ENCODE measurements around the gene TRIM72.
"Not testable (repeated sequence)": the region's sequence is repeated elsewhere in the genome, so short reads cannot be mapped to it uniquely, and the experiment has no call there.

TRIM72 gene

GRCh38 chr16:31215287-31216162, 1.6 kb downstream of the TRIM72 start:
- no peak for DNase-seq (ENCODE audit: low read depth in 2 of 2)

DNA sequence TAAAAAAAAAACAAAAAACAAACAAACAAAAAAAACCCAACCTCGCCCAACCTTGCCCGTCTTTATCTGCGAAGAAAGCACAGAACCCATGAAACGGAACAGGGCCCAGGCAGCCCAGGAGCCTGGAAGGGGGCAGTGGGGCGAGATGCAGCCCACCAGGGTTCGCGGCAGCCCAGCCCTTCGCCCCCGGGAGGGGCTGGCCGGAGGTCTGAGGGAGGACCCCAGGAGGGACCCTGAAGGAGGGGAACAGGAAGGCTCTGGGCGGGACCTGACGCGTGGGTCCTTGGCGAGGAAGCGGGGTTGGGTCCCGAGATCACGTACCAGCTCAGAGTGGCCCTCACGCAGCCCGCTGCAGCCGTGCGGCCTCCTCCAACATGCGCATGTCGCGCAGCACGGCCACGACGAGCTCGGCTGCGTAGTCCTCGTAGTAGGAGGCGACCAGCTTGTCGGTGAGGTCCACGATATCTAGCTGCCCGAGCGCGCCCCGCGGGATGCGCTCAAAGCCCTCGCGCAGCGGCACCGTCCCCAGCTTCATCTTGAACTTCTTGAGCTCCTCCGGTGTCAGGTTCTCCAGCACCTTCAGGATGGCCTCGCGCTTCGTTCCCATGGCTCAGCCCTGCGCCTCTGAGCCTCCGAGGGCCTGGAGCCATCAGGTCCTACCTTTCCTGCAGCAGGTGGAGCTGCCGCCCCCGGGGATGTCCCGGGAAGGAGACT, 2.7 kb downstream of the TRIM72 start, which contains the start of gene PYDC1:
TSS of gene PYDC1 (minus strand) at position 714 of the 714 bp plus-strand sequence. CDS start at position 607, 107 bp downstream.
- DNase-seq (ENCODE audit: low read depth in 2 of 2) = no peak

GRCh38 chr16:31217136-31217530, 3.2 kb downstream of the TRIM72 start:
- DNase-seq (ENCODE audit: low read depth in 2 of 2) = no peak

DNA sequence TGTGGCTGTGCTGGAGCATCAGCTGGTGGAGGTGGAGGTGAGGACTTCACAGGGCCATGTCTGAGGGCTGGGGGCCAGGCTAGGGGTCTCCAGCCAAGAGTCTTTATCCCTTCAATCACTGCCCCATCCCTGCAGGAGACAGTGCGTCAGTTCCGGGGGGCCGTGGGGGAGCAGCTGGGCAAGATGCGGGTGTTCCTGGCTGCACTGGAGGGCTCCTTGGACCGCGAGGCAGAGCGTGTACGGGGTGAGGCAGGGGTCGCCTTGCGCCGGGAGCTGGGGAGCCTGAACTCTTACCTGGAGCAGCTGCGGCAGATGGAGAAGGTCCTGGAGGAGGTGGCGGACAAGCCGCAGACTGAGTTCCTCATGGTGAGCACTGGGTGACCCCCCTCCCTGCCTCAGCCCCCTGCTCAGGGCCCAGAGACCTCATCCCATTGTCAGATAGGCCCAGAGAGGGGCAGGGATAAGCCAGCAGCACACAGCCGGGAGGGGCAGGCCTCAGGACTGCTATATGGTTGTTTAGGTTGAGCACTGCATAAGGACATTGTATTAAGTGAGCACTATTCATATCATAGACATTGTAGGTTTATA, 5.3 kb downstream of the TRIM72 start:
- no peak for DNase-seq (ENCODE audit: low read depth in 2 of 2)

DNA sequence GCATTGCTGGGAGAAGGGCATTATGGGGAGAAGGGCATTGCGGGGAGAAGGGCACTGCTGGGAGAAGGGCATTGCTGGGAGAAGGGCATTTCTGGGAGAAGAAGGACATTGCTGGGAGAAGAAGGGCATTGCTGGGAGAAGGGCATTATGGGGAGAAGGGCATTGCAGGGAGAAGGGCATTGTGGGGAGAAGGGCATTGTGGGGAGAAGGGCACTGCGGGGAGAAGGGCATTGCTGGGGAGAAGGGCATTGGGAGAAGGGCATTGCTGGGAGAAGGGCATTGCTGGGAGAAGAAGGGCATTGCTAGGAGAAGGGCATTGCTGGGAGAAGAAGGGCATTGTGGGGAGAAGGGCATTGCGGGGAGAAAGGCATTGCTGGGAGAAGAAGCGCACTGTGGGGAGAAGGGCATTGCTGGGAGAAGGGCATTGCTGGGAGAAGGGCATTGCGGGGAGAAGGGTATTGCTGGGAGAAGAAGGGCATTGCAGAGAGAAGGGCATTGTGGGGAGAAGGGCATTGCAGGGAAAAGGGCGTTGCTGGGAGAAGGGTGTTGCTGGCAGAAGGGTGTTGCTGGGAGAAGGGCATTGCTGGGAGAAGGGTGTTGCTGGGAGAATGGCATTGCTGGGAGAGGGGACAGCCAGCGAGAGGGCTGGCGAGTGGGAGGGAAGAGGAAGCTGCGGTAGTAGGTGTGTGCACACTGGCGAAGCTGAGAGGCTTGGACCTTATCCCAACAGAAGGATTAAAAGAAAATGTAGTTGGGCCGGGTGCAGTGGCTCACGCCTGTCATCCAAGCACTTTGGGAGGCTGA, 7.6 kb downstream of the TRIM72 start:
- DNase-seq (ENCODE audit: low read depth in 2 of 2) = no peak

DNA sequence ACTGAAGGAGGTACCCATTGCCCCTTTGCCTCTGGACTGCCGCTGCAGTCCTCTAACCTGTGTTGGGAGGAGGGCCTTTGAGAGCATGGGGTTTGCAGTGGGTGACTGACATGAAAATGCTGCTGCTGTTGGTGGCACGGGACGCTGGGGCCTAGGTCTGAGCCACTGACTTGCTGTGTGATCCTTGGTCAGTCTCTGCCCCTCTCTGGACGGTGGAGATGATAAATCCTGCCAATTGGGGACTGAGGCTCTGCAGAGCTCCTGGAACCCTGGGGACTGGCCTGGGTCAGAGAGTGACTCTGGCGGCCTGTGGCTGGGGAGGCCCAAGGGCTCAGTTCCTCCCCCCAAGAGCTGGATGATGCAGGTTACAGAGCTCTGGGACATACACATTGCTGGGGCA, 9.1 kb downstream of the TRIM72 start:
- DNase-seq (ENCODE audit: low read depth in 2 of 2) = no peak

GRCh38 chr16:31224092-31224955, 10.4 kb downstream of the TRIM72 start:
- DNase-seq (ENCODE audit: low read depth in 2 of 2) = no peak

DNA sequence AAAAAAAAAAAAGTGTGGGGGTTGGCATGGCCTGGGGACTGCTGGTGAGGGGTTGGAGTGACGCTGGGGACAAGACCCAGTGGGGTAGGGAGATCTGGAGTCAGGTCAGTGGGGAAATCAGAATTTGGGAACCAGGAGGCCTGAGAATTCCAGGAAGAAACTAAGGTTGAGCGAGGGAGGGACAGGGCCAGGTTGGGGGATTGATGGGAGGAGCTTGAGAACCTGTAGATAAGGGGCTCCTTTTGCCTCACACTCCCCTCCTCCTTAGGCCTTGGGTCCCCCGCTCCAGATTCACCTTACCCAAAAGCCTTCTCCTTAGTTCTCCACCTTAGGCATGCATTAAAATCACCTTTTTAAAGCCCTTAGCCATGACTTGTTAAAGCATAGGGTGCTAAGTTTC, 11.3 kb downstream of the TRIM72 start:
- DNase-seq (ENCODE audit: low read depth in 2 of 2) = no peak

GRCh38 chr16:31228206-31228605, 14.3 kb downstream of the TRIM72 start:
- no peak for DNase-seq (ENCODE audit: low read depth in 2 of 2)

DNA sequence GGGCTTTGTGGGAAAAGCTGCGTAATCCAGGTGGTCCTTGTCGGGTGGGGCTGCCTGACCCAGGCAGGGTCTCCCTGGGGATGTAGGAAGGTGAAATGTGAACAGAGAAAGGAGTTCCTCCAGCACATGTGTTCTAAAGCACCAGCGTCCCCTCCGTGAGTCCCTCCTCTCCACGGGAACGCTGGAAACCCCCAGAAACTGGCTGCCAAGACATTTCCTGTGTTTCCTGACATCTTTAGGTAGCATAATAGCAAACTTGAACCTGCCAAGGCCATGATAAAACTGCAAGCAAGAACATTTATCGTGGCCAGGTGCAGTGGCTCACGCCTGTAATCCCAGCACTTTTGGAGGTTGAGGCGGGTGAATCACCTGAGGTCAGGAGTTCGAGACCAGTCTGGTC, 15.6 kb downstream of the TRIM72 start:
- DNase-seq (ENCODE audit: low read depth in 2 of 2) = no peak

GRCh38 chr16:31238041-31238440, 24.1 kb downstream of the TRIM72 start:
- no peak for DNase-seq (ENCODE audit: low read depth in 2 of 2)

- DNase-seq (ENCODE audit: low read depth in 2 of 2) = no peak
Observed at GRCh38 chr16:31242206-31242605, 28.3 kb downstream of the TRIM72 start.

DNA sequence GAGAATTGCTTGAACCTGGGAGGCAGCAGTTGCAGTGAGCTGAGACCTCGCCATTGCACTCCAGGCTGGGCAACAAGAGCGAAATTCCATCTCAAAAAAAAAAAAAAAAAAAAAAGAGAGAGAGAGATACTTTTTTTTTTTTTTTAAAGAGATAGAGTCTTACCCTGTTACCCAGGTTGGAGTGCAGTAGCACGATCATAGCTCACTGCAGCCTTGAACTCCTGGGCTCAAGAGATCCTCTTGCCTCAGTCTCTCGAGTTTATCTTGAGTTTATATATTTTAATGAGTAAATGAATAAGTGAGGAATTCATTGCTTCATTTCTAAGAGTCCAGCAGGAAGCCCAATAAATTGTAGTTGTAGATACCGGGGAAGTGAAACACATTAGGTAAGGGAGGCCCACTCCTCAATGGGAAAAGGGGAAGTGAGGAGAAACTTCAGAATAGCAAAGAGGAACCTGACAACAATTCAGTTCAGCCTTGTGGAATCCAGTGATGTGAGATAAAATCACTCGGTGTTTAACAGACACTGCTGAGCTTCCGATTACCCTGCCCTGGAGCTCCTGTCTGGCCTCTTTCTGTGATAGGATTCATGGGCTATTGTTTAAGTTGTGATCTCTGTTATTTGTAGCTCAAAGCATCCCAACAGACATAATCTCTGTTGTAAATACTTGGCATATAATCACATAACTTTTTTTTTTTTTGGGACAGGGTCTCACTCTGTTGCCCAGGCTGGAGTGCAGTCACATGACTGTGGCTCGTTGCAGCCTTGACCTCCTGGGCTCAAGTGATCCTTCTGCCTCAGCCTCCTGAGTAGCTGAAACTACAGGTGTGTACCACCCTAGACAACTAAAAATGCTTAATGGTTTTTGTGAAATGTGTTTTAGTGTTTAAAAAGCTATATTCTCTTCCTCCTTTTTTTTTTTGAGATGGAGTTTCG, 30.1 kb downstream of the TRIM72 start:
- no peak for DNase-seq (ENCODE audit: low read depth in 2 of 2)

DNA sequence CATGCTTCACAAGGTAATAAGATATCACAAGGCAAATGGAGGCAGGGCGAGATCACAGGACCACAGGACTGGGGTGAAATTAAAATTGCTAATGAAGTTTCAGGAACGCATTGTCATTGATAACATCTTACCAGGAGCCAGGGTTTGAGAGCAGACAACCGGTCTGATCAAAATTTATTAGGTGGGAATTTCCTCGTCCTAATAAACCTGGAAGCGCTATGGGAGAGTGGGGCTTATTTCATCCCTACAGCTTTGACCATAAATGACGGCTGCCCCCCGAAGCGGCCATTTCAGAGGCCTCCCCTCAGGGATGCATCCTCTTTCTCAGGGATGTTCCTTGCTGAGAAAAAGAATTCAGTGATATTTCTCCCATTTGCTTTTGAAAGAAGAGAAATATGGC, 31.7 kb downstream of the TRIM72 start:
- DNase-seq (ENCODE audit: low read depth in 2 of 2) = not testable (repeated sequence)

GRCh38 chr16:31246296-31246695, 32.4 kb downstream of the TRIM72 start:
- no peak for DNase-seq (ENCODE audit: low read depth in 2 of 2)

DNA sequence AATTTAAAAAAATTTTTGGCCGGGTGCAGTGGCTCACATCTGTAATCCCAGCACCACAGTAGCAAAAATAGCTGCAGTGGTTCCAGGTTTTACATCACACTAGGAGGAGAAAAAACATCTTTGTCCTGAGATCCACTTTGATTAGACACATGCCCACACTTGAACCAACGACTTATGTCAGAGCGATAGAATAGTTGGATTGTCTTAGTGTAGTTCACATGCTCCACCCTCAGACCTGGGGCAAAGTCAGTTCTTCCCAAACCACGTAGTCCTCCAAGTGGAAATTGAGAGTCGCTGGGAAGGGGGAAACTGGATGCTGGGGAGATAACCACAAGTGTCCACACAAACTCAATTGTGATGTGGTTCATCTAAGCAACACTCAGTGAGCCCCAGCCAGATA, 34.4 kb downstream of the TRIM72 start:
- DNase-seq (ENCODE audit: low read depth in 2 of 2) = no peak

GRCh38 chr16:31250782-31251384, 37.0 kb downstream of the TRIM72 start:
- no peak for DNase-seq (ENCODE audit: low read depth in 2 of 2)

GRCh38 chr16:31251435-31251834, 37.5 kb downstream of the TRIM72 start:
- DNase-seq (ENCODE audit: low read depth in 2 of 2) = no peak

DNA sequence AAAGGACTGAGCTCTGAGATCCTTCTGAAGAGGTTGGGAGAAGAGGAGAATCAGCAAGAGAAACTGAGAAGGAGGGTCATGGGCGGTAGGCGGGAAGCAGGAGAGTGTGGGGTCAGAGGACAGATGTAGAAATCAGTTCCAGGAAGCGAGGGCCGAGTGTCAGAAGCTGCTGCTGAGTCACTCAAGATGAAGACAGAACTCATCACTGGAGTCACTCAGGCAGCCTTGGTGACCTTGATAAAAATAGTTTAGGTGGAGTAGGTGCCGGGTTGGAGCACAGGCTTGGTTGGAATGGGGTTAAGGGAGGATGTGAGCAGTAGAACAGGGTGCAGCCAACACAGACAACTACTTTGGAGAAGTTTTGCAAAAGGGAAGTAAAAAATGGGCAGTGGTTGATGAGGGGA, 39.7 kb downstream of the TRIM72 start:
- DNase-seq (ENCODE audit: low read depth in 2 of 2) = no peak
